ENCODE results near the gene ZFAND3. TPM values are rescaled to one million over a fixed set of nuclear protein-coding genes. Genes with fewer than 3 reads are reported as not detected.

The ZFAND3 gene
- total RNA-seq, 1 donor from 2014 or later, result 32.7 TPM

DNA sequence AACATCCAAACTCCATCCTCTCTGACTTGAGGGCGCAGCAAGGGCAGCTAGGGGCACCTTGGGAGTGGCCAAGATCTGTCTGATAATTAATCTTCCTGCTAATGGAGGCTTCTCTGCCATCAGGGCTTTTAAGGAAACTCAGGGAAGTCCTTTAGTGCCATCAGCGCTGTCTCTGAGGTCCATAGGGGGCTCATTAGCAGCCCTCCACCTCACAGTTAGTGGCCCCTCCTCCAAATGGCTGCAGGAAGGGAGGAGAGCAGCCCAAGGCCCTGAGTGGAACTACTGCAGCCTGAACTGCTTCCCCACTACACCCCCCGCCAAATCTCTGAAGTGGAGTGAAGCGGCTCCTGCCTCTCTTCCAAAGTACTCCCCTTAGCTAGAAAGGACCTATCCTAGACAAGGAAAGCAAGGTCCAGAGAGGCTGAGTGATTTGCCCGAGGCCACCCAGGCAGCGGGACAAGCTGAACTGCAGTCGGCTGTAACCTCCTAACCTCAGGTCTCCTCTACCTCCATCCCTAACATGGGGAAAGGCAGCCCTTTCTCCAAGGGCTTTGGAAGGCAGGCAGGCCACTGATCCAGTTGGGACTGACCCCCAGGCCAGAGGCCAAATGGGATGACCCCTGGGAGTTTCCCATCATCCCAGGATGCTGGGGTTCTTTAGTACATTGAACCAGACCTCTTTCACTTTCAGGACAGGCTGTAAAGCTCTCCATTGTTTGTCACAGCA is 39.5 kb upstream of the ZFAND3 start:
- DNase-seq (ENCODE audit: low spot score in 2 of 2), result no peak
- H3K9me3 ChIP-seq, result no peaks in the 10 kb centered on the region
- H3K36me3 ChIP-seq, result no peaks in the 10 kb centered on the region
- intact Hi-C loops (cut with DNase I), result no loop called here
- no peaks in the 10 kb centered on the region for H3K27me3 ChIP-seq
- no peak overlapping the region for H3K27ac ChIP-seq
- peaks cover 0 to 2% of the 10 kb centered on the region in 2 donors for H3K4me1 ChIP-seq
- TF ChIP-seq CTCF (IDR thresholded peaks at IDR 0.05), result no peak
- no peak overlapping the region for H3K4me3 ChIP-seq

GRCh38 chr6:37781788-37782187 is 37.7 kb upstream of the ZFAND3 start:
- intact Hi-C loops (cut with DNase I), result no loop called here
- TF ChIP-seq CTCF (IDR thresholded peaks at IDR 0.05), result no peak

DNA sequence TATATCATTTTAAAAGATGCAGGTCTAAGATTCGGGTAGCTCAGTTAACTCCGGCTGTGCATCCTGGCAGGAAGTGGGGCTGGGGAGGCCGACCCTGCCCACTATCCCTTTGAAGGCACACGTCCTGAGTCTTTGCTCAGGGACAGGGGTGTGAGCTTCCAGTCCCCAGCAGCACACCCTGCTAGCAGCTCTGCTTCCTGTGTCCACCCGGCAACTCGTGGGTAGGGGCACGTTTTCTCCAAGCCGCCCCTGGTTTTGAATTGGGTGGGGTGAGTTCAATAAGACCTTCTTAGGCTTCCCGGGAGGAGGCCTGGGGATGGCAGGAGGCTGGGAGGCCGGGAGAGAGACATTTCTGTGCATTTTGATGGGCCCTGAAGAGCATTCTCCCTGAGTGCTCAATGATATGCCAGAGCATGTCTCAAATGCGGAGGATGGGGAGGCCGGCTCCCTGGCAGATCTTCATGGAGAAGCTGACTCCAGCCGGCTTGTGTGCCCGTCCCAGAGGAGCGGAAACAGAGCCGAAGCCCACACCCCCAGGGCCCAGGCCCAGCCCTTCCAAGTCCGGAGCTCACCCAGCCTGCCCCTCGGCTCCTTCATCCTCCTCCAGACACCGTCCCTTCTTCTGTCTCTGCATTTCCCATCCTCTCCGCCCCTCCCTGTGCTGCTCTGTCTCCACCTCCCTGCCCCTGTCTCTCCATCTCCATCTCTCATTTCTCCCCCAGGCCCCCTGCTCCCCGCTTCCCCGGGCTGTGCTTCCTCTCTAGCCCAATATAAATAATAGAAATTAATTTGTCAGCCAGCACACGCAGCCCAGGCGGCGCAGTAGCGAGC is 36.3 kb upstream of the ZFAND3 start:
- TF ChIP-seq CTCF (IDR thresholded peaks at IDR 0.05), result no peak
- DNase-seq (ENCODE audit: low spot score in 2 of 2), result no peak
- Histone ChIP-seq H3K9me3 (no peaks in the 10 kb centered on the region), H3K4me1 (peaks cover 0 to 2% of the 10 kb centered on the region in 2 donors), H3K36me3 (no peaks in the 10 kb centered on the region), H3K27ac (peak overlapping the region in 1 of 2 donors; percentile 19), H3K27me3 (no peaks in the 10 kb centered on the region), H3K4me3 (peak overlapping the region; percentile 45 to 70)
- intact Hi-C loops (cut with DNase I), result no loop called here

More at GRCh38 chr6:37781788-37782187, 37.7 kb upstream of the ZFAND3 start:
- Histone ChIP-seq H3K4me1 (peaks cover 0 to 2% of the 10 kb centered on the region in 2 donors), H3K4me3 (no peak overlapping the region), H3K36me3 (no peaks in the 10 kb centered on the region), H3K27me3 (no peaks in the 10 kb centered on the region), H3K27ac (no peak overlapping the region), H3K9me3 (no peaks in the 10 kb centered on the region)
- DNase-seq (ENCODE audit: low spot score in 2 of 2), result no peak

GRCh38 chr6:37783856-37784584 is 35.5 kb upstream of the ZFAND3 start:
- intact Hi-C loops (cut with DNase I), result no loop called here
- no peaks in the 10 kb centered on the region for H3K9me3 ChIP-seq
- H3K36me3 ChIP-seq, result no peaks in the 10 kb centered on the region
- DNase-seq (ENCODE audit: low spot score in 2 of 2), result peak in 1 of 2 donors; percentile 65
- peak overlapping the region in 1 of 2 donors; percentile 19 for H3K27ac ChIP-seq
- peaks cover 0 to 2% of the 10 kb centered on the region in 2 donors for H3K4me1 ChIP-seq
- TF ChIP-seq CTCF (IDR thresholded peaks at IDR 0.05), result peak in 1 of 3 experiments; percentile 29
- peak overlapping the region; percentile 45 to 70 for H3K4me3 ChIP-seq
- no peaks in the 10 kb centered on the region for H3K27me3 ChIP-seq

DNA sequence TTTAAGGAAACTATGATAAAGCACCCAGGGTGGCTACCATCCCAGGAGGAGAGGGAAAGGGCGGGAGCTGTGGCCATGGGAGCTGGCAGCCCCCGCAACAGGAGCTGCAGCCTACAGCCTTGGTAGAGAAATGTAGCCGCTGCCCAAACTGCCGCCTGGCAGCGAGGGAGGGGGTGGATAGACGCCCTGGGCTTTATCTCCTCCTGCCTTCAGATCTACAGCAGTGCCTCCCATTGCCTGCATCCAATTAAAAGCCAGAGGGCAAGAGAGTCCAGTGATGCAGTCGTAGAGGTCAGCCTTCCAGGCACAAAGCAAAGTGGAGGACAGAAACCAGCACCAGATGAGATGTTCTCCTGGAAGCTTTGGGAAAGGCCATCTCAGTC is 35.0 kb upstream of the ZFAND3 start:
- DNase-seq (ENCODE audit: low spot score in 2 of 2), result no peak
- H3K27ac ChIP-seq, result no peak overlapping the region
- no peak for TF ChIP-seq CTCF (IDR thresholded peaks at IDR 0.05)
- no peaks in the 10 kb centered on the region for H3K9me3 ChIP-seq
- peak overlapping the region; percentile 45 to 70 for H3K4me3 ChIP-seq
- H3K27me3 ChIP-seq, result no peaks in the 10 kb centered on the region
- intact Hi-C loops (cut with DNase I), result no loop called here
- peaks cover 0 to 2% of the 10 kb centered on the region in 2 donors for H3K4me1 ChIP-seq
- H3K36me3 ChIP-seq, result no peaks in the 10 kb centered on the region

Data from ascending aorta (tissue), 2 donors.